HG02610 (cell line): ENCODE measurements around the gene TXNRD2.

Experiments
- ATAC-seq: cut with Tn5 transposase; IDR thresholded peaks from one replicate; pipeline ENCODE4 v1.9.1; 2021; ENCODE audit warnings: mild to moderate bottlenecking, moderate library complexity; ENCODE audit not compliant: unreplicated experiment

Gene TXNRD2

GRCh38 chr22:19879246-19879570 lies 62.4 kb downstream of the TXNRD2 start:
- ATAC-seq = no peak

GRCh38 chr22:19878461-19879245 lies 63.0 kb downstream of the TXNRD2 start:
- no peak for ATAC-seq

- ATAC-seq = no peak
These were observed 63.8 kb downstream of the TXNRD2 start for GRCh38 chr22:19877626-19878339.

GRCh38 chr22:19876941-19877625 lies 64.5 kb downstream of the TXNRD2 start:
- no peak for ATAC-seq

- no peak for ATAC-seq
These were observed 65.2 kb downstream of the TXNRD2 start for GRCh38 chr22:19876314-19876940.

- ATAC-seq = no peak
These were observed 65.9 kb downstream of the TXNRD2 start for GRCh38 chr22:19875531-19876313.

GRCh38 chr22:19875061-19875530 lies 66.5 kb downstream of the TXNRD2 start:
- no peak for ATAC-seq

GRCh38 chr22:19874307-19875060 lies 67.1 kb downstream of the TXNRD2 start:
- ATAC-seq = no peak

- no peak for ATAC-seq
These were observed 67.7 kb downstream of the TXNRD2 start for GRCh38 chr22:19873960-19874306.

- ATAC-seq = no peak
These were observed 68.3 kb downstream of the TXNRD2 start for GRCh38 chr22:19873138-19873959.

GRCh38 chr22:19872779-19873137 lies 68.9 kb downstream of the TXNRD2 start:
- no peak for ATAC-seq

- ATAC-seq = no peak
These were observed 69.5 kb downstream of the TXNRD2 start for GRCh38 chr22:19871845-19872778.

GRCh38 chr22:19871023-19871844 lies 70.4 kb downstream of the TXNRD2 start:
- no peak for ATAC-seq

GRCh38 chr22:19870153-19871022 lies 71.2 kb downstream of the TXNRD2 start:
- no peak for ATAC-seq

- ATAC-seq = no peak
These were observed 72.0 kb downstream of the TXNRD2 start for GRCh38 chr22:19869497-19870152.
